ENCODE measurements around the gene GAL. TPM values are rescaled to one million over a fixed set of nuclear protein-coding genes. Genes with fewer than 3 reads are reported as not detected.

Gene GAL
- total RNA-seq, 4 donors from 2014 or later: 1.9 to 14.1 TPM; not detected in 2

GRCh38 chr11:68653486-68654430 lies 30.6 kb upstream of the GAL start:
- no peak for DNase-seq
- Histone ChIP-seq H3K9me3 (no peaks in the 10 kb centered on the region), H3K36me3 (no peaks in the 10 kb centered on the region), H3K27me3 (peaks cover 28% of the 10 kb centered on the region), H3K4me3 (no peak overlapping the region), H3K4me1 (no peaks in the 10 kb centered on the region), H3K27ac (no peak overlapping the region)
- no peak for TF ChIP-seq CTCF (IDR thresholded peaks at IDR 0.05)
- no peak for TF ChIP-seq EP300 (IDR thresholded peaks at IDR 0.05; ENCODE audit: low read depth)
- TF ChIP-seq POLR2AphosphoS5 (IDR thresholded peaks at IDR 0.05): no peak
- no peak for TF ChIP-seq POLR2A (IDR thresholded peaks at IDR 0.05)
- WGBS, 2 donors (ENCODE audit: low coverage in 1 of 2): 78% methylated on average over 22 of the region's 24 CpGs; no CpG with 5 or more reads in 1 of the 2 donors
- intact Hi-C loops (cut with DNase I; ENCODE audit: low total_unique reads): no loop called here
- in situ Hi-C loops (cut with MboI; ENCODE audit: low pct_ligation_motif_present in 1 of 4, low pct_unique_long_range_greater_than_20kb in 1 of 4, low sequenced_read_pairs in 3 of 4): no loop called here

- H3K27ac ChIP-seq: no peak overlapping the region
- no peaks in the 10 kb centered on the region for H3K9me3 ChIP-seq
- in situ Hi-C loops (cut with MboI; ENCODE audit: low pct_ligation_motif_present in 1 of 4, low pct_unique_long_range_greater_than_20kb in 1 of 4, low sequenced_read_pairs in 3 of 4) (no loop called here), intact Hi-C loops (cut with DNase I; ENCODE audit: low total_unique reads) (loop anchor here (1.0 kb wide), 1 partner anchor 33 kb away; no protein-coding TSS in a partner anchor)
- DNase-seq: no peak
- WGBS, 2 donors (ENCODE audit: low coverage in 1 of 2): 79 to 88% methylated on average over 7 to 8 of the region's 8 CpGs
- no peaks in the 10 kb centered on the region for H3K4me1 ChIP-seq
- H3K4me3 ChIP-seq: no peak overlapping the region
- TF ChIP-seq EP300 (IDR thresholded peaks at IDR 0.05; ENCODE audit: low read depth) (no peak), POLR2AphosphoS5 (IDR thresholded peaks at IDR 0.05) (no peak), POLR2A (IDR thresholded peaks at IDR 0.05) (no peak), CTCF (IDR thresholded peaks at IDR 0.05) (no peak)
- peaks cover 25% of the 10 kb centered on the region for H3K27me3 ChIP-seq
- no peaks in the 10 kb centered on the region for H3K36me3 ChIP-seq
These were observed 29.4 kb upstream of the GAL start for GRCh38 chr11:68654978-68655377.

GRCh38 chr11:68655406-68655805 lies 28.9 kb upstream of the GAL start:
- TF ChIP-seq CTCF (IDR thresholded peaks at IDR 0.05): no peak
- TF ChIP-seq POLR2AphosphoS5 (IDR thresholded peaks at IDR 0.05): no peak
- no peak for TF ChIP-seq POLR2A (IDR thresholded peaks at IDR 0.05)
- no peak for TF ChIP-seq EP300 (IDR thresholded peaks at IDR 0.05; ENCODE audit: low read depth)
- no peak overlapping the region for H3K27ac ChIP-seq
- no peaks in the 10 kb centered on the region for H3K36me3 ChIP-seq
- peaks cover 21% of the 10 kb centered on the region for H3K27me3 ChIP-seq
- H3K4me1 ChIP-seq: no peaks in the 10 kb centered on the region
- intact Hi-C loops (cut with DNase I; ENCODE audit: low total_unique reads): loop anchor here (1.0 kb wide), 1 partner anchor 33 kb away; no protein-coding TSS in a partner anchor
- DNase-seq: no peak
- in situ Hi-C loops (cut with MboI; ENCODE audit: low pct_ligation_motif_present in 1 of 4, low pct_unique_long_range_greater_than_20kb in 1 of 4, low sequenced_read_pairs in 3 of 4): no loop called here
- H3K4me3 ChIP-seq: no peak overlapping the region
- WGBS, 2 donors (ENCODE audit: low coverage in 1 of 2): 68 to 82% methylated on average over 5 to 7 of the region's 7 CpGs
- H3K9me3 ChIP-seq: no peaks in the 10 kb centered on the region

GRCh38 chr11:68655806-68656205 lies 28.5 kb upstream of the GAL start:
- H3K36me3 ChIP-seq: no peaks in the 10 kb centered on the region
- 77% methylated on average over 8 of the region's 8 CpGs; no CpG with 5 or more reads in 1 of the 2 donors for WGBS, 2 donors (ENCODE audit: low coverage in 1 of 2)
- intact Hi-C loops (cut with DNase I; ENCODE audit: low total_unique reads): loop anchor here (1.0 kb wide), 1 partner anchor 34 kb away; no protein-coding TSS in a partner anchor

More at GRCh38 chr11:68655806-68656205, 28.5 kb upstream of the GAL start:
- Histone ChIP-seq H3K9me3 (no peaks in the 10 kb centered on the region), H3K27me3 (peaks cover 21% of the 10 kb centered on the region), H3K27ac (no peak overlapping the region), H3K4me1 (no peaks in the 10 kb centered on the region), H3K4me3 (no peak overlapping the region)
- TF ChIP-seq EP300 (IDR thresholded peaks at IDR 0.05; ENCODE audit: low read depth): no peak
- TF ChIP-seq POLR2A (IDR thresholded peaks at IDR 0.05): no peak
- TF ChIP-seq CTCF (IDR thresholded peaks at IDR 0.05): no peak
- no peak for TF ChIP-seq POLR2AphosphoS5 (IDR thresholded peaks at IDR 0.05)
- in situ Hi-C loops (cut with MboI; ENCODE audit: low pct_ligation_motif_present in 1 of 4, low pct_unique_long_range_greater_than_20kb in 1 of 4, low sequenced_read_pairs in 3 of 4): no loop called here
- DNase-seq: no peak

Data from transverse colon (tissue), 4 donors.